GM18867 (cell line): ENCODE measurements around the gene ZNF639.
"Not testable (repeated sequence)": the region's sequence is repeated elsewhere in the genome, so short reads cannot be mapped to it uniquely, and the experiment has no call there.

ENCODE experiments used
- ATAC-seq: cut with Tn5 transposase; IDR thresholded peaks from one replicate; pipeline ENCODE4 v1.9.1; 2021; ENCODE audit warnings: mild to moderate bottlenecking, moderate library complexity; ENCODE audit not compliant: unreplicated experiment

ZNF639 gene

DNA sequence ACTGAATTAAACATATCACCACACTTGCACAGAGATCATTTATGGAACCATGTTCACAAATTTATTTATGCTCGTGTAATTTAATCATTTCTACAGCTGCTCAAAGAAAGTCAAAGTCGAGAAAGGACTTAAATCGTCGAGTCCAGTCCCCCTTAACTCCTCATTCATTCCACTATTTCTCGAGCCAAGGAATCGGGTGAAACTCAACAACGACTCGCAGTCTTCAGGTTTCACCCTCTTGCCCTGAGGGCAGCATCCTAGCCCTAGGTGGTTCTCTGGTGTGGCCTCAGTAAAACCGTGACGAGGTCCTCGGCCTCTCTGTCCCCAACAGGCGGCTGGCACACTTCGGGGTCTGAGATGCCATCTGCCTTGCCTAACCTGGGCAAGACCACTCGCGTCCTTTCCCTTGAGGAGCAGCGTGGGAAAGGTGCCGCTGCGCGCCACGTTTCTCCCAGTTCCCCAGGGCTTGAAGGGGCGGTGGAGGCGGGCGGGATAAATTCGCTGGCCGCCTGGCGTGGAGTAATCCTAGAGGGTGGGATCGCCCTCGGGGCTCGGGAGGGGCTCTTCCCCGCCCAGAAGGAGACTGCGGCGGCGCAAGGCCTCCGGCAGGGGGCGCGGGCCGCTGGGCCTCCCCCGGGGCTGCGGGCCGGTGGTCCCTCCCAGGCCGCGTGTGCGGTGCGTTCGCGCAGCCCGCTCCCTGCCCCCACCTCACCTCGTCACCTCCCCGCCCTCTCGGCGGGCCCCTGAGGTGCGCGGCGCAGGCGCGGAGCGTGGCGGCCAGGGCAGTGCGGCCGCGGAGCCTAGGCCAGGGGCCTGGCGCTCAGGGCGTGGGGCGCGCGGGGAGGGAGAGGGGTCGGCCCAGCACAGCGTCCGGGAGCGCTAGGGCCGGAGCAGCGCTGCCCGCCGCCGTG, at the start of gene ZNF639:
Gene ZNF639, plus strand, starts transcription at position 746 of the 911 bp plus-strand sequence. CDS start 5,263 bp downstream, outside the sequence.
- peak; percentile 80 for ATAC-seq

DNA sequence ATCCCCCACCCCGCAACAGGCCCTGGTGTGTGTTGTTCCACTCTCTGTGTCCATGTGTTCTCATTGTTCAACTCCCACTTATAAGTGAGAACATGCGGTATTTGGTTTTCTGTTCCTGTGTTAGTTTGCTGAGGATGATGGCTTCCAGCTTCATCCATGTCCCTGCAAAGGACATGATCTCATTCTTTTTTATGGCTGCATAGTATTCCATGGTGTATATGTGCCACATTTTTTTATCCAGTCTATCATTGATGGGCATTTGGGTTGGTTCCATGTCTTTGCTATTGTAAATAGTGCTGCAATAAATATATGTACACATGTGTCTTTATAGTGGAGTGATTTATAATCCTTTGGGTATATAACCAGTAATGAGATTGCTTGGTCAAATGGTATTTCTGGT, 48.4 kb upstream of the ZNF639 start:
- not testable (repeated sequence) for ATAC-seq

DNA sequence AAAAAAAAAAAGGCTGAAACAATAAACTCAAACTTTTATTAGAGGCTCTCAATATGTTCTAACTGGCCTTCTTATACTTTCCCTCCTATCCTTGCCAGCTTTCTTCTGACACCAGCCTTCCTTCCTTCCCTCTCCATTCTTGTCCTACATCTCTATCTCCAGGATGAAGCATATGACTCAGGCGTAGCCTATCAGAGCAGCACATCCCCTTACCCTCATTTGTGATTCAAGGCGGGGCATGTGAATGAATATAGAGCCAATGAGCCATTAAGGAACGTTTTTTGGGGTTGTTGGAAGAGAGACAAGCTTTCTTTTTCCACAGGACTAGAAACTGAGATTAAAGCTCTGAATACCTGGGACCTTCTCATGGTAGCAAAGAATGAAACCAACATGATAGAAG, 46.8 kb upstream of the ZNF639 start:
- no peak for ATAC-seq

DNA sequence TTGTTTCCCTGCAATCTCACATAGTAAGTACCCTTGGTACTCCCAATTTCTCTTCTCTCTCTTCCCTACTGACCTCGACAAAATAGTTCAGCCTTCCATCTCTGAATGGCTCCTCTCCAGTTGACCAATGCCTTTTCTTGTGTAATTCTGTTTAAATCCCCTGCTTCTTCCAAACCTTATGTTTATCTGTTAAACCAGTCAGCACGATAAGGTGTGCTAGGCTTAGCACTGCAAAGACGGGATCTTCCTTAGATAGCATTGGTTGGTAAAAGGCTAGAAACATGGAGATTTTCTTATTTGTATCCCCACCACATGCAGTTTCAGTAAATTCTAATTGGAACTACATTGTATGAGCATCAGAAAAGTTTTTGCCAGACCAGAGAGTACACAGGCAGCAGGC, 46.1 kb upstream of the ZNF639 start:
- ATAC-seq, result no peak

- ATAC-seq, result no peak
These were observed 44.7 kb upstream of the ZNF639 start for GRCh38 chr3:179278151-179278550.

GRCh38 chr3:179278932-179279693, 43.7 kb upstream of the ZNF639 start:
- no peak for ATAC-seq

DNA sequence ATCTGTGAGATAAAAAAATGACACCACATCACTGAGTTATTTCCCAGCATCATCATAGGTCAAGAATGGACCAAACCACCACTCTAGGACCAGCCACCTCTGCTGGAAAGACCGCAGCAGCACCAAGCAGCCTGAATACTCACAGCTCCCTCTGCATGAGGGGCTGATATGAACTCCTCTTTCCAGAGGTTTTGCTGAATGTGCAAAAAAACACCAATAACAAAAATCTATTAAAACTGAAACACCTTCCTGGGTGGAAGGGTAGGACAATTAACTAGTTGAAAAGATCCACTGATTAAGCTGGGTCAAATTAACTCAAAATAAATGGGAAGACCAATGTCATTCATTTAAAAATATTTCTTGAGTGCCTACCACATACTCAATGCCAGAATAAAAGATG, 43.0 kb upstream of the ZNF639 start:
- ATAC-seq, result no peak

GRCh38 chr3:179281825-179282224, 41.0 kb upstream of the ZNF639 start:
- ATAC-seq, result no peak

DNA sequence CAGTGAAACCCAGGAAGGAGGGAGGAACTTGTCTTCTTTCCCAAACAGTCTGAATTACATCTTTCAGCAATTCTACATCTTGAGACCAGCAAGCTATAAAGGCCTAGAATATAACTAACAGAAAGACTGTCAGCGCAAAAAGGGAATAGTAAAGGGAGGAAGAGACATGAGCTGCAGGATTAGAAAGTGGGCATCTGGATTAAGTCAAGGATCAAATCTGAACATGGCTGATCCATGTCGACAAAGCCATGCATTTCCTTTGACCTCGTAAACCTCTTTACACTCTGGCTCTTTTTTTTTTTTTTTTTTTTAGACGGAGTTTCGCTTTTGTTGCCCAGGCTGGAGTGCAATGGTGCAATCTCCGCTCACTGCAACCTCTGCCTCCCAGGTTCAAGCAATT, 36.5 kb upstream of the ZNF639 start:
- ATAC-seq, result no peak

DNA sequence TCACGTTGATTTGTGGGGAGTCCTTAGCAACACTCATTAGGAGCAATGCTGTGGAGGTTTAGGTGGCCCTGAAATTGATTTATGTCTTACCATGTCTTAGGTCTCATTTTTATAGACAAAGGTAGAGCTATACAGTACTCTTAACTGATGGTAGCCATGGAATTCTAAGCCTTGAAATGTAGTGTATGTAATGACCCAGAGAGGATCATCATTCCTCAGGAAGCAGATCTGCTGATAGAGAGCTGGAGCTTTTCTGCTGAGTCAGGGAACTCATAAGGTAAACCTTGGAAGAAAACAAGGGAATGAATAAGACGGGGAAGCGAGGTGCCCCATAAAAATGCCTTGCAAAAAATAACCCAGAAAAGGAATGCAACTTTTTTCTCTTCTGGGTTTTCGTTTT, 34.0 kb upstream of the ZNF639 start:
- ATAC-seq, result no peak

DNA sequence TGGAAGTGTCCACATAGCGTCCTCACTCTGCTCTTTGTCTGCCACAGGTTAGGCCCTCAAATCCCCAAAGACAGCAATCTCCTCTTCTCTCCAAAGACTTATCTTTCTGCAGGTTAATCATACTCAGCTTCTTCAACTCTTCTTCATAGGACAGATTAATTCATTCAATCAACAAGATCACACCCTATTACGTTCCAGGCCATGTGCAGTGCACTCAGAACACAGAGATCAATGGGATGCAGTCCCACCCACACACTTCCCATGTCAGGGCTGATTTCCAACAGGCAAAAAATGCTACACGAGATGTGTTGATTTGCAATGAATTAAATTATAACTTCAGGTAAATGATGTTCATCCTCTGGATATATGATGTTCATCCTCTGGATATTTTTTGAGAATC, 33.5 kb upstream of the ZNF639 start:
- no peak for ATAC-seq

DNA sequence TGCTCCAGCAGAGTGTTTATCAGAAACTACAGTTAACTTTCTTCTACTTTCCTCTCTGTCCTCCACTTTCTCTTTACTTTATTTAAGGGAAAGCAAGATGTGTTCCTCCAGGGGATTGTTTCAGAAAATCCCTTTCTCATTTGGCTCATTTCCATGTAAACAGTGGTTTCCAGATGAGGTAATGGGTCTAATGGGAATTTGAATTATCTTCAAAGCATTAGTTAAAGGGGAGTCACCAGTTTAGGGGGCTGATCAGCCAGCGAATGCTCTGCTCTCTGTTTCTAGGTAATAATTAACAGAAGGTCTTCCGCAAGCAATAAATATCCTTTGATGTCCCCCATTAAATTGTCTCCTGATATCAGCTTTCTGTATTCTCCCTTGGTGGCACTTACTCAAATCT, 30.4 kb upstream of the ZNF639 start:
- ATAC-seq, result no peak

GRCh38 chr3:179297971-179298725, 24.7 kb upstream of the ZNF639 start:
- ATAC-seq, result no peak

DNA sequence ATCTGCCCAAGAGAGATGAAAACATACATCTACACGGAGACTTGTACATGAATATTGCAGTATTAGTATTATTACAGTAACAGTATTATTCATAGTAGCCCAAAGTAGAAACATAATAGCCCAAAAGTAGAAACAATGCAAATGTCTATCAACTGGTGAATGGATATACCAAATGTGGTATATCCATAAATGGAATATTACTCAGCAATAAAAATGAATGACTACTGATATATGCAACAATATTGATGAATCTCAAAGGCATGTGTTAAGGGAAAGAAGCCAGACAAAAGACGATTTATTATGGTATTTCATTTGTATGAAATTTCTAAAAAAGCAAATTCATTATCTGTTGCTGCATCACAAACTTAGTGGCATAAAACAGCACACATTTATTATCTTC, 23.5 kb upstream of the ZNF639 start:
- no peak for ATAC-seq

- ATAC-seq, result no peak
These were observed 22.7 kb upstream of the ZNF639 start for GRCh38 chr3:179299999-179300613.

DNA sequence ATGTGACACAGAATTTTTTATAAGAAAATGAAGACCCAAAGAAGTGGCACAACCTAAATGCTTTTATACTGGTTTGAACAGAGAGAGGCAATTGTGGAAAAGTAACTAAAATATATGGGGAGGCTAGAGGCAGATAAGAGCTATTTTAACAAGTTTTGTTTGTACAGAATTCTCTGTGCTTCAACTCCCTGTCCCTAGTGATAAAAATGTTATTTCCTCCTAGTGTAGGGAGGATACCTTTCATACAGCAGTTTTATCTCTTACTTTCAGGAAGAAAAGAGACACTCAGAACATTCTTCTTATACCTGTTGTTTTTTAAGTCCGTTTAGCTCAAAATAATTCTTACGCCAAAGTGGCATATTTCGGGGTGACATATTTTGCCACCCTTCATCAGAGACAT, 21.2 kb upstream of the ZNF639 start:
- ATAC-seq, result no peak

DNA sequence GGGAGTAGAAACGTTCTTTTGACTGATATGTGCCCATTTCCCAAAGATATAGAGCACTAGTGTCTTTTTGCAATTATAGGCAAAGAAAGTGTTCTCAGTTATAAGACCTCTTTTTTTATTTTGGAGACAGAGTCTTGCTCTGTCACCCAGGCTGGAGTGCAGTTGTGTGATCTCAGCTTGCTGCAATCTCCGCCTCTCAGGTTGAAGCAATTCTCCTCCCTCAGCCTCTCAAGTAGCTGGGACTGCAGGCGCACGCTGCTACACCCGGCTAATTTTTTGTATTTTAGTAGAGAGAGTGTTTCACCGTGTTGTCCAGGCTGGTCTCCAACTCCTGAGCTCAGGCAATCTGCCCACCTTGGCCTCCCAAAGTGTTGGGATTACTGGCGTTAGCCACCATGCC, 20.7 kb upstream of the ZNF639 start:
- ATAC-seq, result no peak

- ATAC-seq, result no peak
These were observed 18.2 kb upstream of the ZNF639 start for GRCh38 chr3:179304605-179305004.

- ATAC-seq, result not testable (repeated sequence)
These were observed 15.5 kb upstream of the ZNF639 start for GRCh38 chr3:179307362-179307761.

DNA sequence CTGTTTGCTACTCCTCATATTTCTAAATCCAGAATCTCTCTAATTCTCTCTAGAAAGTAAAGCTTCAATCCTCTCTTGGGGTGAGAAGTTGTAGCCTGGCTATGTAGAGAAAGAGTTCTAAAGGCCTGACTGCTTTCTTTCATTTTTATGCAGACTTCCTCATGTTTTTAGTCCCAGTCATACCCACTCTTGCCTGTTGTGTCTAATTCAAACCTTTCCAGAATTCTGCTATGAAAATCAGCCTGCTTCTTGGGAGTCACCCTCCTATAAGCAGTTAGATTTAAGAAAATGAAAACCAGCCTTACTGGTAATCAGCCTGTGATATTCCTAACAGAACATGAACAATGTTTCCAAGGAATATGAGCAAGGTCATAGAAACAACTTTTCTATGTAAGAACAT, 14.8 kb upstream of the ZNF639 start:
- no peak for ATAC-seq
